ENCODE data around the gene CD82. TPM values are rescaled to one million over a fixed set of nuclear protein-coding genes. Genes with fewer than 3 reads are reported as not detected.

CD82 gene
- total and polyA plus RNA-seq, 11 donors: 20.1 to 76.2 (median 37.3) TPM

DNA sequence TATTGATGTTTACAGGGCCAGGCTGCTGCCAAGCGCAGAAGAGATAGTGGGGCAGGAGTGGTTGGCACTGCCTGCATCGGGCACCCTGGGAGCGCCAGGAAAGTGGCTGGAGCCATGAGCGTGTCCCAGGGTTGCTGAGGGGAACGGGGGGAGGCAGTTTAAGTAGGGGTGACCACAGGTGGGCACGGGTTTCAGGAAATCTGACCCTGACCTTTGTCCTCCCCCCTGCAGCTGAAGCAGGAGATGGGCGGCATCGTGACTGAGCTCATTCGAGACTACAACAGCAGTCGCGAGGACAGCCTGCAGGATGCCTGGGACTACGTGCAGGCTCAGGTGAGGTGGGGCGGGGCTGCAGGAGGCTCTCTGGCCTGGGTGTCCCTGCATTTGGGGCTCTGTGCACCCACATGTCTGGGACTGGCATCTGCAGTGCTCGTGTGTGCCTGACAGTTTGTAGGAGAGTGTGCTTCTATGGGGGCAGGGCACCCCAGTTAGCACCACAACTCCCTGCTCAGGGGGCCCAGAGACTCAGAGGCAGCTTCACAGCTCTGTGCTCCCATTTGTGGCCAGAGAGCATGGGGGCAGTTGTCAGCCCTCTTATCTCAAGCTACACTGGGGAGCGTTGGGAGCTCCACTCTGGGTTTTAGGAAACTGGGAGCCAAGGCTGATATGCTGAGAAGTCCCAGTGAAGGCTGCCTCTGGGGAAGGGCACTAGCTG, 49.7 kb downstream of the CD82 start:
- H3K36me3 ChIP-seq: peaks cover 0 to 26% (median 0%) of the 10 kb centered on the region in 9 donors
- H3K27me3 ChIP-seq: no peaks in the 10 kb centered on the region
- H3K9me3 ChIP-seq: no peaks in the 10 kb centered on the region
- peak in 2 of 5 donors; percentile 27 to 57 for DNase-seq
- no peak for TF ChIP-seq CTCF (IDR thresholded peaks at IDR 0.05)
- no peak for TF ChIP-seq POLR2A (IDR thresholded peaks at IDR 0.05)
- peak overlapping the region in 3 of 12 donors; percentile 26 to 49 (median 27) for H3K27ac ChIP-seq
- ATAC-seq: peak; percentile 27 to 56 (median 31)
- peaks cover 0 to 55% (median 28%) of the 10 kb centered on the region in 12 donors for H3K4me1 ChIP-seq
- intact Hi-C loops (cut with DNase I): loop anchor here in 4 of 10 donors (2.0 to 10.0 kb wide), 4 partner anchors 50 to 520 kb away; partner anchors contain the start of genes CD82 (in 1 of the 4) and EXT2 (in 1 of the 4)
- 57 to 74% (median 71%) methylated on average over 12 to 15 of the region's 15 CpGs for WGBS, 4 donors
- H3K4me3 ChIP-seq: no peak overlapping the region

GRCh38 chr11:44615913-44616791, 50.7 kb downstream of the CD82 start:
- no peak overlapping the region for H3K27ac ChIP-seq
- H3K36me3 ChIP-seq: peaks cover 0 to 26% (median 0%) of the 10 kb centered on the region in 9 donors
- H3K9me3 ChIP-seq: no peaks in the 10 kb centered on the region
- DNase-seq (peak in 1 of 5 donors; percentile 10), ATAC-seq (no peak)
- no peaks in the 10 kb centered on the region for H3K27me3 ChIP-seq
- intact Hi-C loops (cut with DNase I): loop anchor here in 8 of 10 donors (1.0 to 10.0 kb wide), 6 partner anchors 51 to 521 kb away; partner anchors contain the start of genes CD82 (in 1 of the 8) and EXT2 (in 1 of the 8)
- WGBS, 4 donors: 87 to 88% (median 88%) methylated on average over 12 to 14 of the region's 14 CpGs
- H3K4me1 ChIP-seq: peaks cover 0 to 55% (median 26%) of the 10 kb centered on the region in 12 donors
- TF ChIP-seq POLR2A (IDR thresholded peaks at IDR 0.05): no peak
- no peak for TF ChIP-seq CTCF (IDR thresholded peaks at IDR 0.05)
- no peak overlapping the region for H3K4me3 ChIP-seq

- Histone ChIP-seq H3K36me3 (peaks cover 0 to 26% (median 0%) of the 10 kb centered on the region in 9 donors), H3K27ac (no peak overlapping the region), H3K9me3 (no peaks in the 10 kb centered on the region), H3K4me3 (no peak overlapping the region), H3K27me3 (no peaks in the 10 kb centered on the region), H3K4me1 (peaks cover 0 to 59% (median 26%) of the 10 kb centered on the region in 12 donors)
- no peak for ATAC-seq
- WGBS, 4 donors: 85 to 95% (median 88%) methylated on average over 13 to 18 of the region's 18 CpGs
- DNase-seq: peak in 1 of 5 donors; percentile 14
- intact Hi-C loops (cut with DNase I): loop anchor here in 6 of 10 donors (1.0 to 10.0 kb wide), 5 partner anchors 61 to 523 kb away; partner anchors contain the start of gene EXT2 (in 1 of the 6)
- TF ChIP-seq CTCF (IDR thresholded peaks at IDR 0.05): no peak
- no peak for TF ChIP-seq POLR2A (IDR thresholded peaks at IDR 0.05)
Observed at GRCh38 chr11:44617671-44618461, 52.4 kb downstream of the CD82 start.
